GM23248 (cell line): ENCODE results near the gene TULP3.

Experiments
- EZH2 ChIP-seq: fragments of 200-600 bp; sonication (generic); IDR thresholded peaks from 2 replicates; pipeline ENCODE4 v1.6.1; 2018; ENCODE audit warnings: antibody characterized with exemption, mild to moderate bottlenecking; ENCODE audit not compliant: insufficient read depth, poor library complexity, severe bottlenecking
- EZH2phosphoT487 ChIP-seq: fragments of 200-600 bp; sonication (generic); IDR thresholded peaks from 2 replicates; pipeline ENCODE4 v1.6.1; 2018; ENCODE audit warnings: antibody characterized with exemption, moderate library complexity, mild to moderate bottlenecking, low read depth; ENCODE audit not compliant: insufficient read depth

DNA sequence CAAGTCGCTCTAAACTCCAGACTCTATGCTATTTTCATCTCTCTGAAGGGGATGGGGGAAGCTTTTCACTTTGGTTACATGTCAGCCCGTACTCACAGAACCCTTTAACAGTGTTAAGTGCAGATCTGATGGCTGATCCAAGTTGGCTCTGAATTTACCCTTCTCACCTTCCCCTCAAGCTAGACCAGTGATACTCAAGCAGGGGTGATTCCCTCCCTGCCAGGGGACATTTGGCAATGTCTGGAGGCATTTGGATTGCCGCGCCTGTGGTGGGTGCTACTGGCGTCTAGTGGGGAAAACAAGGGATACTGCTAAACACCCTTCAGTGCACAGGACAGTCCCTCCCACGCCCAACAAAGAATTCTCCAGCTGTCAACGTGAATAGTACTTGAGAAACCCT, 27.8 kb upstream of the TULP3 start:
- TF ChIP-seq EZH2, result no peak
- TF ChIP-seq EZH2phosphoT487, result no peak
